HL-60 (cell line): ENCODE measurements around the gene RTP5.

Source experiments
- DNase-seq, 2 experiments: peaks; one replicate each; pipeline ENCODE4 v3.0.0-alpha.2; 2010 to 2020; ENCODE audit warnings: low read depth in 1 of 2, low spot score in 1 of 2
- H3K27ac ChIP-seq: fragments of 250-450 bp; sonication (Bioruptor Pico); replicated peaks from 2 replicates; pipeline ENCODE4 v1.5.1; 2020; ENCODE audit warnings: mild to moderate bottlenecking, moderate library complexity
- H3K27me3 ChIP-seq: fragments of 250-450 bp; sonication (Bioruptor Pico); 2 replicates; pipeline ENCODE4 v1.5.1; 2021; ENCODE audit warnings: mild to moderate bottlenecking, moderate library complexity; ENCODE audit not compliant: insufficient read depth, poor library complexity, severe bottlenecking
- H3K4me3 ChIP-seq: replicated peaks from 2 replicates; pipeline ENCODE4 v1.5.1; 2011; ENCODE audit warnings: mild to moderate bottlenecking, control low read depth, low read length; ENCODE audit not compliant: insufficient read depth
- CTCF ChIP-seq: IDR thresholded peaks from one replicate; pipeline ENCODE4 v1.5.1; 2011; ENCODE audit warnings: low read length, control low read depth, inconsistent platforms; ENCODE audit not compliant: insufficient read depth
- GABPA ChIP-seq: IDR thresholded peaks from 2 replicates; pipeline ENCODE4 v1.6.1; 2012; ENCODE audit warnings: low read depth
- POLR2AphosphoS5 ChIP-seq: IDR thresholded peaks from 2 replicates; pipeline ENCODE4 v1.6.1; 2012; ENCODE audit warnings: low read depth
- REST ChIP-seq: IDR thresholded peaks from 2 replicates; pipeline ENCODE4 v1.6.1; 2012; ENCODE audit warnings: low read depth; ENCODE audit not compliant: insufficient replicate concordance
- SPI1 ChIP-seq: IDR thresholded peaks from 2 replicates; pipeline ENCODE4 v1.6.1; 2012; ENCODE audit warnings: low read depth, mild to moderate bottlenecking, borderline replicate concordance

The RTP5 gene

GRCh38 chr2:241859436-241860183 lies 9.9 kb upstream of the RTP5 start:
- Histone ChIP-seq H3K27ac (no peak overlapping the region), H3K27me3 (peaks cover 12% of the 10 kb centered on the region), H3K4me3 (no peak overlapping the region)
- DNase-seq, result no peak
- no peak for TF ChIP-seq SPI1
- TF ChIP-seq REST, result no peak
- no peak for TF ChIP-seq GABPA
- TF ChIP-seq CTCF, result no peak
- TF ChIP-seq POLR2AphosphoS5, result no peak

GRCh38 chr2:241860184-241861078 lies 9.1 kb upstream of the RTP5 start:
- Histone ChIP-seq H3K4me3 (no peak overlapping the region), H3K27me3 (peaks cover 13% of the 10 kb centered on the region), H3K27ac (no peak overlapping the region)
- no peak for DNase-seq
- TF ChIP-seq GABPA (no peak), CTCF (no peak), REST (no peak), SPI1 (no peak), POLR2AphosphoS5 (no peak)

GRCh38 chr2:241861264-241861663 lies 8.3 kb upstream of the RTP5 start:
- TF ChIP-seq POLR2AphosphoS5, result no peak
- TF ChIP-seq CTCF, result no peak
- TF ChIP-seq SPI1, result no peak
- no peak for TF ChIP-seq REST
- TF ChIP-seq GABPA, result no peak
- Histone ChIP-seq H3K27ac (no peak overlapping the region), H3K27me3 (peaks cover 20% of the 10 kb centered on the region), H3K4me3 (no peak overlapping the region)
- no peak for DNase-seq
